PC-3 (cell line): ENCODE measurements around the gene MALAT1.

ENCODE experiments used
- CTCF ChIP-seq: fragments of 300-600 bp; sonication (generic); conservative IDR thresholded peaks from 2 replicates; pipeline ENCODE4 v1.5.1; 2017; ENCODE audit warnings: antibody characterized with exemption, low read depth, mild to moderate bottlenecking, low read length
- EZH2phosphoT487 ChIP-seq: fragments of 300-600 bp; sonication (generic); IDR thresholded peaks from 2 replicates; pipeline ENCODE4 v1.6.1; 2018; ENCODE audit warnings: mild to moderate bottlenecking, antibody characterized with exemption, low read length, borderline replicate concordance

- TF ChIP-seq CTCF (no peak), EZH2phosphoT487 (no peak)
Observed at GRCh38 chr11:65501186-65501471, 2.3 kb downstream of the MALAT1 start.
